Mucosa of rectum (tissue), 2 donors: ENCODE data around the gene LENEP.

ENCODE experiments used
- H3K27ac ChIP-seq, 2 donors: one replicate each; pipeline ENCODE4 v1.7.0; 2013; ENCODE audit warnings: inconsistent platforms in 2 of 2, low read depth in 2 of 2, low read length in 2 of 2
- H3K27me3 ChIP-seq, 2 donors: one replicate each; pipeline ENCODE4 v1.7.0; 2013; ENCODE audit warnings: low read length in 2 of 2; ENCODE audit not compliant: control insufficient read depth in 2 of 2, insufficient read depth in 2 of 2
- H3K36me3 ChIP-seq, 2 donors: one replicate each; pipeline ENCODE4 v1.7.0; 2013; ENCODE audit warnings: low read length in 2 of 2; ENCODE audit not compliant: control insufficient read depth in 2 of 2, insufficient read depth in 2 of 2
- H3K4me1 ChIP-seq, 2 donors: one replicate each; pipeline ENCODE4 v1.7.0; 2013; ENCODE audit warnings: low read length in 2 of 2, mild to moderate bottlenecking in 1 of 2; ENCODE audit not compliant: control insufficient read depth in 2 of 2, insufficient read depth in 2 of 2
- H3K4me3 ChIP-seq, 2 donors: one replicate each; pipeline ENCODE4 v1.7.0; 2013; ENCODE audit warnings: low read length in 2 of 2
- H3K9ac ChIP-seq, 2 donors: one replicate each; pipeline ENCODE4 v1.7.0; 2013; ENCODE audit warnings: low read length in 2 of 2, low read depth in 1 of 2, mild to moderate bottlenecking in 1 of 2
- H3K9me3 ChIP-seq, 2 donors: one replicate each; pipeline ENCODE4 v1.7.0; 2013; ENCODE audit warnings: low read length in 2 of 2; ENCODE audit not compliant: control insufficient read depth in 2 of 2
- donor health status: healthy.
- donor health status: Normal muscosa, but diverticular disease.

LENEP gene

GRCh38 chr1:155026154-155026553, 32.8 kb downstream of the LENEP start:
- peaks cover 0 to 3% of the 10 kb centered on the region in 2 donors for H3K4me1 ChIP-seq
- H3K27ac ChIP-seq = no peak overlapping the region
- H3K9me3 ChIP-seq = no peaks in the 10 kb centered on the region
- H3K9ac ChIP-seq = no peak overlapping the region
- no peaks in the 10 kb centered on the region for H3K27me3 ChIP-seq
- H3K4me3 ChIP-seq = no peak overlapping the region
- no peaks in the 10 kb centered on the region for H3K36me3 ChIP-seq

GRCh38 chr1:155026588-155026987, 33.2 kb downstream of the LENEP start:
- Histone ChIP-seq H3K27me3 (no peaks in the 10 kb centered on the region), H3K27ac (no peak overlapping the region), H3K9me3 (no peaks in the 10 kb centered on the region), H3K36me3 (no peaks in the 10 kb centered on the region), H3K9ac (no peak overlapping the region), H3K4me1 (peaks cover 0 to 3% of the 10 kb centered on the region in 2 donors), H3K4me3 (no peak overlapping the region)

GRCh38 chr1:155029513-155030242, 36.3 kb downstream of the LENEP start:
- Histone ChIP-seq H3K9ac (no peak overlapping the region), H3K27me3 (no peaks in the 10 kb centered on the region), H3K4me3 (no peak overlapping the region), H3K27ac (no peak overlapping the region), H3K36me3 (no peaks in the 10 kb centered on the region), H3K4me1 (no peaks in the 10 kb centered on the region), H3K9me3 (no peaks in the 10 kb centered on the region)

- Histone ChIP-seq H3K9ac (no peak overlapping the region), H3K9me3 (no peaks in the 10 kb centered on the region), H3K4me3 (no peak overlapping the region), H3K4me1 (no peaks in the 10 kb centered on the region), H3K27ac (no peak overlapping the region), H3K36me3 (no peaks in the 10 kb centered on the region), H3K27me3 (no peaks in the 10 kb centered on the region)
Observed at GRCh38 chr1:155030243-155030795, 36.9 kb downstream of the LENEP start.

GRCh38 chr1:155030899-155031298, 37.5 kb downstream of the LENEP start:
- no peak overlapping the region for H3K9ac ChIP-seq
- H3K27ac ChIP-seq = no peak overlapping the region
- no peaks in the 10 kb centered on the region for H3K4me1 ChIP-seq
- H3K4me3 ChIP-seq = no peak overlapping the region
- H3K9me3 ChIP-seq = no peaks in the 10 kb centered on the region
- no peaks in the 10 kb centered on the region for H3K27me3 ChIP-seq
- H3K36me3 ChIP-seq = no peaks in the 10 kb centered on the region

- no peaks in the 10 kb centered on the region for H3K36me3 ChIP-seq
- H3K4me1 ChIP-seq = peaks cover 3 to 9% of the 10 kb centered on the region in 2 donors
- no peak overlapping the region for H3K4me3 ChIP-seq
- H3K9ac ChIP-seq = no peak overlapping the region
- no peaks in the 10 kb centered on the region for H3K27me3 ChIP-seq
- no peaks in the 10 kb centered on the region for H3K9me3 ChIP-seq
- H3K27ac ChIP-seq = no peak overlapping the region
Observed at GRCh38 chr1:155032886-155033285, 39.5 kb downstream of the LENEP start.

- H3K36me3 ChIP-seq = no peaks in the 10 kb centered on the region
- no peak within 1 kb of the TSS for H3K27ac ChIP-seq
- no peak within 1 kb of the TSS for H3K4me3 ChIP-seq
- H3K9me3 ChIP-seq = no peaks in the 10 kb centered on the region
- H3K4me1 ChIP-seq = peaks cover 9 to 15% of the 10 kb centered on the region in 2 donors
- no peaks in the 10 kb centered on the region for H3K27me3 ChIP-seq
- no peak within 1 kb of the TSS for H3K9ac ChIP-seq
Observed at GRCh38 chr1:155033524-155033923, 40.1 kb downstream of the LENEP start, which contains the start of the genes DCST1 and DCST2. DCST1 (plus strand) TSS chr1:155033824; CDS start chr1:155034037, 213 bp downstream. DCST2 (minus strand) TSS chr1:155033781; CDS start chr1:155033701, 80 bp downstream.

- H3K9me3 ChIP-seq = no peaks in the 10 kb centered on the region
- H3K4me3 ChIP-seq = no peak overlapping the region
- no peak overlapping the region for H3K9ac ChIP-seq
- peaks cover 18 to 26% of the 10 kb centered on the region in 2 donors for H3K4me1 ChIP-seq
- H3K36me3 ChIP-seq = no peaks in the 10 kb centered on the region
- no peaks in the 10 kb centered on the region for H3K27me3 ChIP-seq
- no peak overlapping the region for H3K27ac ChIP-seq
Observed at GRCh38 chr1:155034318-155035208, 41.2 kb downstream of the LENEP start.

- H3K36me3 ChIP-seq = no peaks in the 10 kb centered on the region
- H3K9ac ChIP-seq = no peak overlapping the region
- H3K27ac ChIP-seq = no peak overlapping the region
- H3K4me1 ChIP-seq = peaks cover 18 to 26% of the 10 kb centered on the region in 2 donors
- H3K27me3 ChIP-seq = no peaks in the 10 kb centered on the region
- H3K4me3 ChIP-seq = no peak overlapping the region
- H3K9me3 ChIP-seq = no peaks in the 10 kb centered on the region
Observed at GRCh38 chr1:155035936-155036335, 42.5 kb downstream of the LENEP start.

GRCh38 chr1:155037043-155037442, 43.7 kb downstream of the LENEP start:
- no peak overlapping the region for H3K27ac ChIP-seq
- H3K27me3 ChIP-seq = no peaks in the 10 kb centered on the region
- no peaks in the 10 kb centered on the region for H3K9me3 ChIP-seq
- no peaks in the 10 kb centered on the region for H3K36me3 ChIP-seq
- H3K4me3 ChIP-seq = no peak overlapping the region
- no peak overlapping the region for H3K9ac ChIP-seq
- H3K4me1 ChIP-seq = peaks cover 18 to 26% of the 10 kb centered on the region in 2 donors
